GM23338 (cell line): Measurements from ENCODE around the gene GNG12. TPM values are rescaled to one million over a fixed set of nuclear protein-coding genes. Genes with fewer than 3 reads are reported as not detected.

Source experiments
- ATAC-seq: fragments of 200-7000 bp; cut with Tn5 transposase; 3 replicates; pipeline ENCODE4 v1.9.1; 2020
- DNase-seq: peaks from one replicate; pipeline ENCODE4 v3.0.0-alpha.2; 2015; ENCODE audit warnings: low spot score
- H2AFZ ChIP-seq: fragments of 200-600 bp; sonication (generic); 2 replicates; pipeline ENCODE4 v1.8.0; 2016; ENCODE audit warnings: antibody characterized with exemption, mild to moderate bottlenecking, moderate library complexity
- H3F3A ChIP-seq: fragments of 200-600 bp; sonication (generic); replicated peaks from 2 replicates; pipeline ENCODE4 v1.8.0; 2017; ENCODE audit warnings: antibody characterized with exemption, mixed run types, low read depth
- H3K27ac ChIP-seq: fragments of 200-600 bp; sonication (generic); 2 replicates; pipeline ENCODE4 v1.6.1; 2016; ENCODE audit warnings: low read depth
- H3K27me3 ChIP-seq: fragments of 200-600 bp; sonication (generic); 2 replicates; pipeline ENCODE4 v1.8.0; 2016; ENCODE audit warnings: mild to moderate bottlenecking, mixed run types, moderate library complexity; ENCODE audit not compliant: insufficient read depth
- H3K36me3 ChIP-seq: fragments of 200-600 bp; sonication (generic); 2 replicates; pipeline ENCODE4 v1.8.0; 2016; ENCODE audit warnings: mild to moderate bottlenecking; ENCODE audit not compliant: insufficient read depth
- H3K4me1 ChIP-seq: fragments of 200-600 bp; sonication (generic); 2 replicates; pipeline ENCODE4 v1.8.0; 2016; ENCODE audit warnings: mild to moderate bottlenecking, moderate library complexity; ENCODE audit not compliant: insufficient read depth
- H3K4me2 ChIP-seq: fragments of 200-600 bp; sonication (generic); 2 replicates; pipeline ENCODE4 v1.7.1; 2017; ENCODE audit warnings: mixed run types
- H3K4me3 ChIP-seq: fragments of 200-600 bp; sonication (generic); 2 replicates; pipeline ENCODE4 v1.6.1; 2016; ENCODE audit warnings: mixed run types
- H3K79me2 ChIP-seq: fragments of 200-600 bp; sonication (generic); replicated peaks from 2 replicates; pipeline ENCODE4 v1.8.0; 2017; ENCODE audit warnings: mild to moderate bottlenecking; ENCODE audit not compliant: insufficient read depth
- H3K9me2 ChIP-seq: fragments of 200-600 bp; sonication (generic); 2 replicates; pipeline ENCODE4 v1.8.0; 2017; ENCODE audit not compliant: insufficient read depth
- H4K20me1 ChIP-seq: fragments of 200-600 bp; sonication (generic); replicated peaks from 2 replicates; pipeline ENCODE4 v1.8.0; 2017; ENCODE audit warnings: mild to moderate bottlenecking; ENCODE audit not compliant: insufficient read depth
- H3K27ac Mint-ChIP-seq: 2 replicates; pipeline ENCODE4 v1.8.0; 2020; ENCODE audit warnings: inconsistent platforms, mild to moderate bottlenecking, moderate library complexity, mixed read lengths
- H3K27me3 Mint-ChIP-seq: 3 replicates; pipeline ENCODE4 v1.8.0; 2022; ENCODE audit warnings: low read depth, mild to moderate bottlenecking, moderate library complexity, mixed read lengths, inconsistent platforms; ENCODE audit not compliant: insufficient read depth, poor library complexity
- H3K36me3 Mint-ChIP-seq: 3 replicates; pipeline ENCODE4 v1.8.0; 2021; ENCODE audit warnings: low read depth, mild to moderate bottlenecking, inconsistent platforms, moderate library complexity, mixed read lengths
- H3K4me1 Mint-ChIP-seq: 3 replicates; pipeline ENCODE4 v1.8.0; 2020; ENCODE audit warnings: mild to moderate bottlenecking, inconsistent platforms, mixed read lengths
- H3K4me3 Mint-ChIP-seq: 3 replicates; pipeline ENCODE4 v1.8.0; 2021; ENCODE audit warnings: moderate library complexity, mild to moderate bottlenecking, inconsistent platforms, mixed read lengths
- H3K9me3 Mint-ChIP-seq: 3 replicates; pipeline ENCODE4 v1.8.0; 2020; ENCODE audit warnings: moderate library complexity, mild to moderate bottlenecking, inconsistent platforms, mixed read lengths
- CREB1 ChIP-seq: fragments of 250-450 bp; sonication (Bioruptor Pico); IDR thresholded peaks from 2 replicates; pipeline ENCODE4 v1.5.0; 2020; ENCODE audit warnings: low read depth, mild to moderate bottlenecking, moderate library complexity
- CTCF ChIP-seq, 2 experiments: fragments of 200-600 bp in 1 of 2; sonication (generic) in 1 of 2; conservative IDR thresholded peaks; 2 replicates each; pipeline versions ENCODE4 v1.5.1 to v1.6.1; 2016 to 2017; ENCODE audit warnings: antibody characterized with exemption in 2 of 2, low read depth in 2 of 2, mild to moderate bottlenecking in 2 of 2, moderate library complexity in 1 of 2
- EZH2 ChIP-seq: fragments of 200-600 bp; sonication (generic); IDR thresholded peaks from one replicate; pipeline ENCODE4 v1.8.0; 2017; ENCODE audit warnings: antibody characterized with exemption, mild to moderate bottlenecking, low read depth; ENCODE audit not compliant: unreplicated experiment
- EZH2phosphoT487 ChIP-seq: fragments of 200-600 bp; sonication (generic); IDR thresholded peaks from one replicate; pipeline ENCODE4 v1.8.1; 2018; ENCODE audit warnings: antibody characterized with exemption; ENCODE audit not compliant: unreplicated experiment
- JUNB ChIP-seq: IDR thresholded peaks from one replicate; pipeline ENCODE4 v1.6.1; 2016; ENCODE audit warnings: antibody characterized with exemption; ENCODE audit not compliant: unreplicated experiment
- NANOG ChIP-seq: IDR thresholded peaks from 2 replicates; pipeline ENCODE4 v1.6.1; 2016; ENCODE audit warnings: antibody characterized with exemption, borderline replicate concordance
- POLR2AphosphoS5 ChIP-seq: IDR thresholded peaks from 2 replicates; pipeline ENCODE4 v1.6.1; 2016; ENCODE audit warnings: antibody characterized with exemption, low read depth
- REST ChIP-seq: IDR thresholded peaks from one replicate; pipeline ENCODE4 v1.6.1; 2018; ENCODE audit warnings: antibody characterized with exemption; ENCODE audit not compliant: unreplicated experiment
- STAT1 ChIP-seq: IDR thresholded peaks from one replicate; pipeline ENCODE4 v1.6.1; 2016; ENCODE audit warnings: antibody characterized with exemption; ENCODE audit not compliant: unreplicated experiment
- ZNF114 ChIP-seq: fragments of 250-450 bp; sonication (Bioruptor Pico); IDR thresholded peaks from 2 replicates; pipeline ENCODE4 v1.5.0; 2020; ENCODE audit warnings: mild to moderate bottlenecking, moderate library complexity
- ZNF331 ChIP-seq: fragments of 250-450 bp; sonication (Bioruptor Pico); IDR thresholded peaks from 2 replicates; pipeline ENCODE4 v1.5.0; 2020; ENCODE audit warnings: low read depth, mild to moderate bottlenecking, moderate library complexity
- ZNF462 ChIP-seq: fragments of 250-450 bp; sonication (Bioruptor Pico); IDR thresholded peaks from 2 replicates; pipeline ENCODE4 v1.5.0; 2020; ENCODE audit warnings: mild to moderate bottlenecking, moderate library complexity
- polyA plus RNA-seq: library from polyadenylated mRNA; unstranded; fragments of >200 nt; fragmentation: Nextera tagmentation; extraction: Ambion mirVana; gene quantifications from 2 replicates; pipeline ENCODE4 v1.2.1, GENCODE V29; 2016
- total RNA-seq: library from RNA; depleted of rRNA; stranded (reverse); fragments of >200 nt; shearing (Covaris generic); gene quantifications from 2 replicates; pipeline ENCODE4 v1.2.3, GENCODE V29; 2014

GNG12 gene
- total and polyA plus RNA-seq, 2 experiments from 2014 or later, result 13.4 to 33.0 TPM

GRCh38 chr1:67662884-67663283 lies 170.4 kb downstream of the GNG12 start (continued):
- no peak for TF ChIP-seq ZNF462 (CRISPR knock-in tag)
- TF ChIP-seq ZNF114 (CRISPR knock-in tag), result no peak
- no peak for TF ChIP-seq ZNF331
- TF ChIP-seq EZH2phosphoT487, result no peak
- TF ChIP-seq CTCF (conservative IDR thresholded peaks at IDR 0.05; ENCODE audit: low read depth in 2 of 2), result no peak
- no peak for TF ChIP-seq CREB1
- no peak for TF ChIP-seq NANOG

- Histone ChIP-seq H3K79me2 (no peaks in the 10 kb centered on the region), H3K4me3 (no peak overlapping the region), H2AFZ (no peak overlapping the region), H3K27ac (no peak overlapping the region), H3K4me2 (no peak overlapping the region), H3K36me3 (no peaks in the 10 kb centered on the region), H4K20me1 (no peaks in the 10 kb centered on the region), H3K27me3 (no peaks in the 10 kb centered on the region), H3K4me1 (no peaks in the 10 kb centered on the region), H3F3A (no peaks in the 10 kb centered on the region), H3K9me2 (no peaks in the 10 kb centered on the region)
- Mint-ChIP-seq H3K27ac (no peak overlapping the region), H3K4me1 (peaks cover 7% of the 10 kb centered on the region), H3K4me3 (no peak overlapping the region), H3K9me3 (no peaks in the 10 kb centered on the region; the same call in 2 of the 3 replicates), H3K36me3 (no peaks in the 10 kb centered on the region), H3K27me3 (no peaks in the 10 kb centered on the region)
- DNase-seq (no peak), ATAC-seq (no peak)
- TF ChIP-seq STAT1, result no peak
- TF ChIP-seq REST, result no peak
- no peak for TF ChIP-seq EZH2
- no peak for TF ChIP-seq CTCF (conservative IDR thresholded peaks at IDR 0.05; ENCODE audit: low read depth in 2 of 2)
- no peak for TF ChIP-seq ZNF114 (CRISPR knock-in tag)
- no peak for TF ChIP-seq CREB1
- no peak for TF ChIP-seq JUNB
- TF ChIP-seq POLR2AphosphoS5, result no peak
- TF ChIP-seq ZNF331, result no peak
- no peak for TF ChIP-seq NANOG
Measured at GRCh38 chr1:67659229-67659628, 174.0 kb downstream of the GNG12 start.
